GM12891 (cell line): Measurements from ENCODE around the gene PDCL2.

Experiments
- PAX5 ChIP-seq: IDR thresholded peaks from 2 replicates; pipeline ENCODE4 v1.6.1; 2011; ENCODE audit warnings: low read length, moderate library complexity, mild to moderate bottlenecking; ENCODE audit not compliant: insufficient read depth, severe bottlenecking
- POLR2A ChIP-seq: IDR thresholded peaks from 2 replicates; pipeline ENCODE4 v1.6.1; 2011; ENCODE audit warnings: low read depth, low read length, control low read depth
- POLR2AphosphoS5 ChIP-seq: IDR thresholded peaks from 2 replicates; pipeline ENCODE4 v1.6.1; 2011; ENCODE audit warnings: low read depth, low read length, control low read depth
- POU2F2 ChIP-seq: IDR thresholded peaks from 2 replicates; pipeline ENCODE4 v1.6.1; 2011; ENCODE audit warnings: low read depth, mild to moderate bottlenecking, control low read depth, low read length, moderate library complexity
- SPI1 ChIP-seq: IDR thresholded peaks from 2 replicates; pipeline ENCODE4 v1.6.1; 2011; ENCODE audit warnings: low read depth, low read length, control low read depth
- TAF1 ChIP-seq: IDR thresholded peaks from 2 replicates; pipeline ENCODE4 v1.6.1; 2011; ENCODE audit warnings: low read depth, low read length, control low read depth

GRCh38 chr4:55547466-55547770, 44.6 kb downstream of the PDCL2 start:
- TF ChIP-seq POLR2A (no peak), SPI1 (no peak), POLR2AphosphoS5 (no peak), POU2F2 (no peak), TAF1 (no peak), PAX5 (no peak)
